CD4-positive, alpha-beta memory T cell (primary cell): Measurements from ENCODE around the gene TBC1D13. TPM values are rescaled to one million over a fixed set of nuclear protein-coding genes. Genes with fewer than 3 reads are reported as not detected.
"Not testable (repeated sequence)": the region's sequence is repeated elsewhere in the genome, so short reads cannot be mapped to it uniquely, and the experiment has no call there.

Source experiments
- CTCF ChIA-PET: fragments of 350-600 bp; sonication (Branson Sonifier 250); formaldehyde crosslinking; loops from one replicate; lab custom pipeline; 2021; ENCODE audit warnings: inconsistent platforms; ENCODE audit not compliant: partially characterized antibody; lab: Charles Lee
- POLR2A ChIA-PET: fragments of 350-600 bp; sonication (Branson Sonifier 250); formaldehyde crosslinking; loops from one replicate; lab custom pipeline; 2021; ENCODE audit not compliant: partially characterized antibody; lab: Charles Lee
- DNase-seq, 5 donors: peaks; one replicate each; pipeline versions ENCODE4 v3.0.0 to v3.0.0-alpha.2; 2020 to 2022; ENCODE audit warnings: mixed read lengths in 1 of 5
- H3K27ac ChIP-seq: one replicate; pipeline ENCODE4 v1.7.0; 2013; ENCODE audit warnings: low read depth, low read length
- H3K27me3 ChIP-seq: 2 replicates; pipeline ENCODE4 v1.7.0; 2013; ENCODE audit warnings: mild to moderate bottlenecking, low read length, moderate library complexity; ENCODE audit not compliant: insufficient read depth
- H3K36me3 ChIP-seq: 2 replicates; pipeline ENCODE4 v1.7.0; 2013; ENCODE audit warnings: mild to moderate bottlenecking, low read length, moderate library complexity; ENCODE audit not compliant: insufficient read depth
- H3K4me1 ChIP-seq: 2 replicates; pipeline ENCODE4 v1.7.0; 2013; ENCODE audit warnings: mild to moderate bottlenecking, low read length, moderate library complexity; ENCODE audit not compliant: insufficient read depth
- H3K4me3 ChIP-seq, 2 donors: one replicate each; pipeline ENCODE4 v1.7.0; 2013; ENCODE audit warnings: low read length in 2 of 2, mild to moderate bottlenecking in 1 of 2
- H3K9me3 ChIP-seq, 2 donors: one replicate each; pipeline ENCODE4 v1.7.0; 2013; ENCODE audit warnings: low read length in 2 of 2, control low read depth in 1 of 2; ENCODE audit not compliant: control insufficient read depth in 1 of 2
- H3K27ac Mint-ChIP-seq, 7 donors: one replicate each; pipeline ENCODE4 v1.8.0; 2020 to 2021; ENCODE audit warnings: mixed read lengths in 7 of 7, mild to moderate bottlenecking in 6 of 7, inconsistent platforms in 3 of 7, moderate library complexity in 3 of 7
- H3K27me3 Mint-ChIP-seq, 2 donors: one replicate each; pipeline ENCODE4 v1.8.0; 2020 to 2021; ENCODE audit warnings: mixed read lengths in 2 of 2
- H3K36me3 Mint-ChIP-seq, 2 donors: one replicate each; pipeline ENCODE4 v1.8.0; 2020 to 2021; ENCODE audit warnings: mixed read lengths in 2 of 2, inconsistent platforms in 1 of 2, mild to moderate bottlenecking in 1 of 2
- H3K4me1 Mint-ChIP-seq, 4 donors: one replicate each; pipeline ENCODE4 v1.8.0; 2020 to 2021; ENCODE audit warnings: mixed read lengths in 4 of 4, mild to moderate bottlenecking in 1 of 4
- H3K4me3 Mint-ChIP-seq, 8 donors: one replicate each; pipeline ENCODE4 v1.8.0; 2020 to 2021; ENCODE audit warnings: mixed read lengths in 8 of 8, mild to moderate bottlenecking in 7 of 8, moderate library complexity in 6 of 8, inconsistent platforms in 3 of 8
- H3K9me3 Mint-ChIP-seq, 8 donors: one replicate each; pipeline ENCODE4 v1.8.0; 2020 to 2021; ENCODE audit warnings: mixed read lengths in 8 of 8, mild to moderate bottlenecking in 5 of 8, inconsistent platforms in 3 of 8, moderate library complexity in 1 of 8
- intact Hi-C: fragments of 100-400 bp; cut with micrococcal nuclease; formaldehyde crosslinking; loops from one replicate; pipeline ENCODE4 v1.15.1; 2023
- polyA plus RNA-seq, 2 donors: library from polyadenylated mRNA; unstranded; fragments of 300-500 nt; fragmentation: Illumina TruSeq; gene quantifications; one replicate each; pipeline ENCODE4 v1.2.3, GENCODE V29; 2021
- total RNA-seq, 2 experiments: library from RNA; stranded (reverse); gene quantifications; one replicate each; pipeline ENCODE4 v1.2.3, GENCODE V29; 2021

The TBC1D13 gene
- total and polyA plus RNA-seq, 4 experiments from 2014 or later, result 26.0 to 31.4 (median 28.6) TPM

DNA sequence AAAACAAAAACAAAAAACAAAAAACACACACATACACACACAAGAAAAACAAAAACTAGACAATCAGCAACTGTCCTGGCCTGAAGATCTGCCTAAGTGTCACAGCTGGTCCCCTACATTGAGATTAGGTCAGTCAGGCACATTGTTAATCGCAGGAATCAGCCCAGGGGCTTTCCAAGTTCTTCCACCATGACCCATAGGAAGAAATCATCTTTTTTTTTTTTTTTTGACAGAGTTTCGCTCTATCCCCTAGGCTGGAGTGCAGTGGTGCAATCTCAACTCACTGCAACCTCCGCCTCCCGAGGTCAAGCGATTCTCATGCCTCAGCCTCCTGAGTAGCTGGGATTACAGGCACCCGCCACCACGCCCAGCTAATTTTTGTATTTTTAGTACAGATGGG, 56.1 kb downstream of the TBC1D13 start:
- H3K9me3 ChIP-seq, intact Hi-C loops, H3K4me3 Mint-ChIP-seq, H3K36me3 ChIP-seq, H3K27me3 ChIP-seq, H3K9me3 Mint-ChIP-seq, H3K4me3 ChIP-seq, H3K27ac ChIP-seq, CTCF ChIA-PET, H3K27me3 Mint-ChIP-seq, H3K4me1 ChIP-seq, DNase-seq, H3K4me1 Mint-ChIP-seq, POLR2A ChIA-PET: not testable (repeated sequence)
- peak overlapping the region in 1 of 7 donors; percentile 57 for H3K27ac Mint-ChIP-seq
- H3K36me3 Mint-ChIP-seq, result peaks cover 13 to 15% of the 10 kb centered on the region in 2 donors

DNA sequence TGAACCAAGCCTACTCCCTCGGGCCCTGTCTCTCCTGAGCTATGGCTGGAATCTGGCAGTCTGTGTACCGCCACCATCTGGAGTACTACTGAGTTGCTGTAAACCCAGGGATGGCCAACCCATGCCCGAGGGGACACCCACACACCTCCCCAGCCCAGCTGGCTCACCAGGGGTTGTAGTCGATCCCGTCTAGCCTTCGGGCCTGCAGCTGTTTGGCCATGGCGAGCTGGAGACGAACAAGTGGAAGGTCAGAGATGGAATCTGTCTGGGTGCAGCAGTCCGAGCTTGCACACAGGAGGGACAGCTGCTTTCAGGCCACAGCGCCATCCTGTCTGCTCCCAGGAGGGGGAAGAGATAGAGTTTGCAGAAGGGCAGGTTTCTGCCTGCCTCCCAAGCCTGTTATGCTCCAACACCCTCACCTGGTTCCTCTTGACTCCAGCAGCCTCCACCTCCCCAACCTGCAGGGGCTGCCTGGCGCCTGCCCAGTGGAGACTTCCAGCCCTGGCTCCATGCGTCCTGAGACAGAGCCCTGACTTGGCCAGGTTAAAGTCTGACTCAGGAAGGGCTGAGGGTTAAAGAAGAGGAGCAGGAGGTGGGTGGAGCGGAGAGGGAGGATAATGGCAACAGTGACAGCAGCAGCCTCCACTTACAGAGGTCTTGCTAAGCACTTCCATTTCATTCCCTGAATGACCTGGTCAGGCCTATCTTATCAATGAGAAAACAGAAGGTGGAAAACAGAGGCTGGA, 58.3 kb downstream of the TBC1D13 start:
- Mint-ChIP-seq H3K4me3 (no peak overlapping the region), H3K27me3 (no peaks in the 10 kb centered on the region), H3K36me3 (peaks cover 14 to 15% of the 10 kb centered on the region in 2 donors), H3K9me3 (peaks cover 0 to 12% (median 6%) of the 10 kb centered on the region in 8 donors), H3K4me1 (peaks cover 0 to 3% (median 0%) of the 10 kb centered on the region in 4 donors), H3K27ac (no peak overlapping the region)
- DNase-seq, result no peak
- POLR2A ChIA-PET, result no interaction called here
- intact Hi-C loops, result no loop called here
- no peak overlapping the region for H3K4me3 ChIP-seq
- CTCF ChIA-PET, result interaction anchor here (2.6 kb wide), 1 partner anchor 83 kb away, joined by 9 read pairs; no protein-coding TSS in a partner anchor
- H3K9me3 ChIP-seq, result no peaks in the 10 kb centered on the region
- no peaks in the 10 kb centered on the region for H3K4me1 ChIP-seq
- H3K27me3 ChIP-seq, result no peaks in the 10 kb centered on the region
- H3K27ac ChIP-seq, result no peak overlapping the region
- H3K36me3 ChIP-seq, result peaks cover 6% of the 10 kb centered on the region

DNA sequence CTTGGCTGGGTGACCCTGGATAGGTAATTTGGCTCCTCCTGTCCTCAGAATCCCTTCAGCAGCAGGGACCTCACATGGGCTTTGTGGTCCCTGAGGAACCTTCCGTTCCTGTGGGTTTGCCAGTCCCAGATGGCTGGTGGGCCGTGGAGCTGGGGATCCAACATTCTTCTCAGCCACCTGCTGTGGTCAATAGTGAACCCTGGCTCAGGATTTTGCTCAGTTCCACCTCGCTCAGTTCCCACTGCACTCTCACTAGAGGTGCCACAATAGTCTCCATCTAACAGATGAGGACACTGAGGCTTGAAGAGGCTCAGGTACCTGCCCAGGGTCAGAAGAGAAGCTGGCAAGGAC, 59.6 kb downstream of the TBC1D13 start:
- Histone ChIP-seq H3K4me3 (no peak overlapping the region), H3K36me3 (peaks cover 6% of the 10 kb centered on the region), H3K27me3 (no peaks in the 10 kb centered on the region), H3K9me3 (no peaks in the 10 kb centered on the region), H3K27ac (no peak overlapping the region), H3K4me1 (no peaks in the 10 kb centered on the region)
- H3K36me3 Mint-ChIP-seq, result peaks cover 24 to 25% of the 10 kb centered on the region in 2 donors
- no peak overlapping the region for H3K27ac Mint-ChIP-seq
- peaks cover 0 to 3% (median 0%) of the 10 kb centered on the region in 4 donors for H3K4me1 Mint-ChIP-seq
- no peaks in the 10 kb centered on the region for H3K27me3 Mint-ChIP-seq
- CTCF ChIA-PET, result no interaction called here
- no peak overlapping the region for H3K4me3 Mint-ChIP-seq
- POLR2A ChIA-PET, result no interaction called here
- H3K9me3 Mint-ChIP-seq, result peaks cover 0 to 24% (median 19%) of the 10 kb centered on the region in 8 donors
- intact Hi-C loops, result no loop called here
- DNase-seq, result no peak

DNA sequence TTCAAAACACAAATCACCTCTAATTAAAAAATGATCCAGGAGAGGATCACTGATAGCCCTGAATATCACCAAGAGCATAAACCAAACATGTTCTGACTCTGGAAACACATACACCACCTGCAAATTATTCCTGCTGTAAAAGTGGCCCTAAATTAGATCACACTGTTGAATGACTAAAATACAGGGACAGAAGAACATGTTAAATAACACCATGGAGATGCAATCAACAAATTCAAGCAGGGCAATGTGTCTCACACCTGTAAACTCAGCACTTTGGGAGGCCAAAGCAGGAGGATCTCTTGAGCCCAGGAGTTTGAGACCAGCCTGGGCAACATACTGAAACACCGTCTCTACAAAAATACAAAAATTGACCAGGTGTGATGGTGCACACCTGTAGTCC, 60.8 kb downstream of the TBC1D13 start:
- H3K36me3 ChIP-seq, result no peaks in the 10 kb centered on the region
- no peak overlapping the region for H3K27ac ChIP-seq
- H3K9me3 ChIP-seq, result no peaks in the 10 kb centered on the region
- H3K27me3 ChIP-seq, result no peaks in the 10 kb centered on the region
- CTCF ChIA-PET, result interaction anchor here (1.9 kb wide), 1 partner anchor 81 kb away, joined by 5 read pairs; no protein-coding TSS in a partner anchor
- intact Hi-C loops, result no loop called here
- Mint-ChIP-seq H3K36me3 (peaks cover 21 to 24% of the 10 kb centered on the region in 2 donors), H3K27ac (no peak overlapping the region), H3K9me3 (peaks cover 0 to 27% (median 19%) of the 10 kb centered on the region in 8 donors), H3K4me1 (peaks cover 0 to 3% (median 0%) of the 10 kb centered on the region in 4 donors), H3K4me3 (no peak overlapping the region), H3K27me3 (no peaks in the 10 kb centered on the region)
- H3K4me1 ChIP-seq, result no peaks in the 10 kb centered on the region
- POLR2A ChIA-PET, result no interaction called here
- DNase-seq, result no peak
- H3K4me3 ChIP-seq, result no peak overlapping the region

DNA sequence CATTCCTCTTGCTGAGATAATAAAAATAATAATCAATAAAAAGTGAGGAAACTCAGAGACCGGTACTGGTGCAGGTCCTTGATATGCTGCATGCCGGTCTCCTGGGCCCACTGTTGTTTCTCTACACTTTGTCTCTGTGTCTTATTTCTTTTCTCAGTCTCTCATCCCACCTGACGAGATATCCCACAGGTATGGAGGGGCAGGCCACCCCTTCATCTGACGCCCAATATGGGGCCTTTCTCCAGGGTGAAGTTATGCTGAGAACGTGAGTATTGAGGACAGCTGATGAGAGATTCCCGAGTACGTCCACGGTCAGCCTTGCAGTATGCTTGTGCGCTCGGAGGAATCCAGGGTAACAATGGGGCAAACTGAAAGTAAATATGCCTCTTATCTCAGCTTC, 64.0 kb downstream of the TBC1D13 start:
- H3K27me3 Mint-ChIP-seq, H3K27ac ChIP-seq, H3K4me3 Mint-ChIP-seq, H3K36me3 ChIP-seq, H3K4me1 Mint-ChIP-seq, H3K4me3 ChIP-seq, intact Hi-C loops, H3K9me3 ChIP-seq, DNase-seq, H3K4me1 ChIP-seq, POLR2A ChIA-PET, H3K27ac Mint-ChIP-seq, H3K27me3 ChIP-seq: not testable (repeated sequence)
- CTCF ChIA-PET, result interaction anchor here (2.0 kb wide), 1 partner anchor 77 kb away, joined by 8 read pairs; no protein-coding TSS in a partner anchor
- Mint-ChIP-seq H3K9me3 (peaks cover 0 to 27% (median 19%) of the 10 kb centered on the region in 8 donors), H3K36me3 (peaks cover 17 to 24% of the 10 kb centered on the region in 2 donors)

DNA sequence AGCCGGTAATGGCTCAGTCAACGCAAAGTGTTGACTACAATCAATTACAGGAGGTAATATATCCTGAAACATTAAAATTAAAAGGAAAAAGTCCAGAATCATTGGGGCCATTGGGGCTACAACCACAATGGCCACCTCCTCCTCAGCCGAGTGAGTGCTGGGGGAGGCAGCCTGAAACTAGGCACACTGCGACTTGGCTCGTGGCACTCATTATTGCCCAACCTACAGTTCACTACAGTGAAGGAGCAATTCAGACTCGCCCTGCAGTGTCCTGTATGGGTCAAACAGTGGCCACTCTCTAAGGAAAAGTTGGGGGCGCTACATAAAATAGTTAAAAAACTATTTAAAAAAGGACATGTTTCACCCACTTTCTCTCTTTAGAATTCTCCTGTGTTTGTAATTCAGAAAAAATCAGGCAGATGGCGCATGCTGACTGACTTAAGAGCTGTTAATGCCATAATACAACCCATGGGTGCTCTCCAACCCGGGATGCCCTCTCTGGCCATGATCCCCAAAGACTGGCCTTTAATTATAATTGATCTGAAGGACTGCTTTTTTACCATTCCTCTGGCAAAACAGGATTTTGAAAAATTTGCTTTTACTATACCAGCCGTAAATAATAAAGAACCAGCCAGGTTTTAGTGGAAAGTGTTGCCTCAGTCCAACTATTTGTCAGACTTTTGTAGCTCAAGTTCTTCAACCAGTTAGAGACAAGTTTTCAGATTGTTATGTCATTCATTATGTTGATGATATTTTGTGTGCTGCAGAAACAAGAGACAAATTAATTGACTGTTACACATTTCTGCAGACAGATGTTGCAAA, 64.9 kb downstream of the TBC1D13 start:
- H3K27ac Mint-ChIP-seq, H3K27ac ChIP-seq, H3K4me3 ChIP-seq, H3K4me1 ChIP-seq, H3K9me3 ChIP-seq, H3K27me3 Mint-ChIP-seq, H3K4me3 Mint-ChIP-seq, intact Hi-C loops, H3K4me1 Mint-ChIP-seq, H3K27me3 ChIP-seq, H3K36me3 ChIP-seq: not testable (repeated sequence)
- ChIA-PET CTCF (interaction anchor here (2.0 kb wide), 1 partner anchor 76 kb away, joined by 8 read pairs; no protein-coding TSS in a partner anchor), POLR2A (interaction anchor here (0.6 kb wide), 1 partner anchor 77 kb away, joined by 3 read pairs; no protein-coding TSS in a partner anchor)
- DNase-seq, result peak in 1 of 5 donors; percentile 8
- Mint-ChIP-seq H3K36me3 (peaks cover 17 to 24% of the 10 kb centered on the region in 2 donors), H3K9me3 (peaks cover 0 to 27% (median 19%) of the 10 kb centered on the region in 8 donors)

DNA sequence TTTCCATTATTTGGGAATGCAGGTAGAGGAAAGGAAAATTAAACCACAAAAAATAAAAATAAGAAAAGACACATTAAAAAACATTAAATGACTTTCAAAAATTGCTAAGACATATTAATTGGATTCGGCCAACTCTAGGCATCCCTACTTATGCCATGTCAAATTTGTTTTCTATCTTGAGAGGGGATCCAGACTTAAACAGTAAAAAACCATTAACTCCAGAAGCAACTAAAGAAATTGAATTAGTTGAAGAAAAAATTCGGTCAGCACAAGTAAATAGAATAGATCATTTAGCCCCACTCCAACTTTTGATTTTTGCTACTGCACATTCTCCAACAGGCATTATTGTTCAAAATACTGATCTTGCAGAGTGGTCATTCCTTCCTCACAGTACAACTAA, 65.6 kb downstream of the TBC1D13 start:
- intact Hi-C loops, result not testable (repeated sequence)

More for the DNA sequence above, 65.6 kb downstream of the TBC1D13 start:
- not testable (repeated sequence) for H3K4me3 ChIP-seq, H3K27ac ChIP-seq, H3K36me3 ChIP-seq, H3K4me1 ChIP-seq, DNase-seq, H3K27me3 Mint-ChIP-seq, H3K4me1 Mint-ChIP-seq, H3K27me3 ChIP-seq, H3K9me3 ChIP-seq, H3K4me3 Mint-ChIP-seq, H3K27ac Mint-ChIP-seq
- peaks cover 17 to 24% of the 10 kb centered on the region in 2 donors for H3K36me3 Mint-ChIP-seq
- peaks cover 0 to 24% (median 18%) of the 10 kb centered on the region in 8 donors for H3K9me3 Mint-ChIP-seq
- POLR2A ChIA-PET, result interaction anchor here (0.6 kb wide), 1 partner anchor 76 kb away, joined by 3 read pairs; no protein-coding TSS in a partner anchor
- CTCF ChIA-PET, result interaction anchor here (2.0 kb wide), 1 partner anchor 76 kb away, joined by 8 read pairs; no protein-coding TSS in a partner anchor
